OCI-LY1 (cell line): ENCODE data around the gene ITIH5.

Experiments
- CTCF ChIP-seq: fragments of 200-600 bp; sonication (generic), shearing (Covaris generic); IDR thresholded peaks from 2 replicates; pipeline ENCODE4 v1.5.1; 2017; ENCODE audit warnings: mild to moderate bottlenecking, antibody characterized with exemption, low read length, moderate library complexity, mixed read lengths
- EZH2 ChIP-seq: fragments of 200-600 bp; sonication (generic), shearing (Covaris generic); IDR thresholded peaks from 2 replicates; pipeline ENCODE4 v1.8.0; 2017; ENCODE audit warnings: borderline replicate concordance, mixed run types, mild to moderate bottlenecking, antibody characterized with exemption, low read length, moderate library complexity, mixed read lengths

- TF ChIP-seq EZH2, result no peak
- no peak for TF ChIP-seq CTCF
Observed at GRCh38 chr10:7544203-7544602, 122.6 kb downstream of the ITIH5 start.
